Activated T-helper 1 cell treated with Interleukin-2 at 50 U/mL for 16 hours (primary cell): ENCODE results near the gene NPDC1.
"Not testable (repeated sequence)": the region's sequence is repeated elsewhere in the genome, so short reads cannot be mapped to it uniquely, and the experiment has no call there.

ENCODE experiments used
- DNase-seq: peaks from one replicate; pipeline ENCODE4 v3.0.0-alpha.2; 2020; ENCODE audit warnings: low read depth

NPDC1 gene

DNA sequence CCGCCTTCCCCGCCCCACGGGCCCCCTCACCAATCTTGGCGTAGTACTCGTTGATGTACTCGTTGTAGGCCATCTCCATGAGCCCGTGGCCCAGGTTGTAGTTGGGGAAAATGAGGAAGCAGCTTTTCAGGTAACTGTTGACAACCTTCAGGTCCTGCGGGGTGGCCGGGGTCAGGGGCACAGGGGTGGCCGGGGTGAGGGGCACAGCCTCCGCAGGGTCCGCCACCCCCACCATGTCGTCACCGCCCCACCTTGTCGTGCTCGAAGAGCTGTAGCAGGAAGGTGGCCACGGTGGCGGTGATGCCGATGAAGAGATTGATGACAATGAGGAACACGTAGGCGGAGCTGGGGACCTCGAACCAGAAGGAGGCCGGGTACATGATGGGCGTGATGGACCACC, 34.8 kb downstream of the NPDC1 start:
- DNase-seq, result no peak

DNA sequence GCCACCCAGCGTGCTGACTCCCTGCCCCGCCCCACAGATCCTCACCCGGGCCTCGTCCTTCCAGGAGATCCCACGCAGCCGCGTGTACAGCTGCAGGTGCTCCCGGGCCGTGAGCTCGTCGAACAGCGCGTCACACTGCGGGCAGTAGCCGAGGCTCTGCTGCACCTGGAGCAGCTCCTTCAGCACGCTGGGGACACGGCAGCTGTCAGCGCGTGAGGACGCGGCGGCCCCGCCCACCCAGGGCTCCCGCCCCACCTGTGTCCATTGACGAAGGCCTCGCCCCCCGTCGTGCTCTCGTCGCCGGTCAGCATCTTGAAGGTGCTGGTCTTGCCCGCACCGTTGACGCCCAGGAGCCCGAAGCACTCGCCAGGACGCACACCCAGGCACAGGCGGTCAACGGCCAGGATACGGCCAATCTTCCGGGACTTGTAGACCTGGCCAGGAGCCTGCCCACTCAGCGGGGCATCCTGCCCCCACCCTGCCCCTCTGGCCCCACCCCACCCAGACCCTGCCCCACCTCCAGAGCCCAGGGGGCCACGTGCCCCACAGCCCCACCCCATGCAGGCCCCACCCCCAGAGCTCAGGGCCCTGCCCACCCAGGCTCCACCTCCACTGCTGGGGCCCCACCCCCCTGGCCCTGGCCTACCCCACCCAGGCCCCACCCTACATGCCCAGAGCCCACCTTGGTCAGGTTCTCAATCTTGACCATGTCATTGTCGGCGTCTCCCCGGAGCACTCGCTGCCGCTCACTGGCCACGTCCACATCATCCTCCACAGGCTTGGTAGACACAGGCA, 35.8 kb downstream of the NPDC1 start:
- DNase-seq, result no peak

DNA sequence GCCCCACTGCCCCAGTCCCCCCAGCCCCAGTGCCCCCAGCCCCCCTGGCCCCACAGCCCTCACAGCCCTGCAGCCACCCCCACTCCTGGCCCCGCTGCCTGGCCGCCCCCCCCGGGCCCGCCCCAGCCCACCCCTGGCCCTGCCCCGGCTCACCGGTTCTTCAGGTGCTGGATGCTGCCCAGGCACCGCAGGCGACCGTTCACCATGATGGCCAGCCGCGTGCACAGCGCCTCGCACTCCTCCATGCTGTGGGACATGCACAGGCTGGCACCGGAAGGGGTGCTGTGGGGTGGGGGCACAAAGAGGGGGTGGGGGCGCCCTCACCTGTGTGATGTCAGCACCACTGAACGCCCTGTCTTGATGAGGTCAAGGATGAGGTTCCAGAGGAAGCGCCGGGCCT, 36.8 kb downstream of the NPDC1 start:
- DNase-seq, result no peak

DNA sequence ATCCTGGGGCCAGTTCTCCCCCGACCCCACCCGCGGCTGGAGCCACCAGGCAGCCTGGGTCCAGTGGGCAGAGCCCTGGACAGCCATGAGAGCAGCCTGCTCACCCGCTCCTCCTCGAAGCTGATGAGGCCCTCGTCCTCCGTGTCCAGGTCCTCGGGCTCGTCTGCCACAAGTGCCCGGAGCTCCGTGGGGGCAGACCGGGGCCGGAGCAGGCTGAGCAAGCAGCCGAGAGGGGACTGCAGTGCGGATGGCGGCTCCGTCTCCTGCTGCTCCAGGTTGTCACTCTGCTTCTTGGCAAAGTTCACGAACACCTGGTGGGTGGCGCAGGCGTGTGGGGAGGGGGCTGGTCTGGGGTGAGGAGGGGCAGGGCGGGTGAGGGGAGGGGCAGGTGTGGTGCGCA, 37.7 kb downstream of the NPDC1 start:
- DNase-seq, result no peak

DNA sequence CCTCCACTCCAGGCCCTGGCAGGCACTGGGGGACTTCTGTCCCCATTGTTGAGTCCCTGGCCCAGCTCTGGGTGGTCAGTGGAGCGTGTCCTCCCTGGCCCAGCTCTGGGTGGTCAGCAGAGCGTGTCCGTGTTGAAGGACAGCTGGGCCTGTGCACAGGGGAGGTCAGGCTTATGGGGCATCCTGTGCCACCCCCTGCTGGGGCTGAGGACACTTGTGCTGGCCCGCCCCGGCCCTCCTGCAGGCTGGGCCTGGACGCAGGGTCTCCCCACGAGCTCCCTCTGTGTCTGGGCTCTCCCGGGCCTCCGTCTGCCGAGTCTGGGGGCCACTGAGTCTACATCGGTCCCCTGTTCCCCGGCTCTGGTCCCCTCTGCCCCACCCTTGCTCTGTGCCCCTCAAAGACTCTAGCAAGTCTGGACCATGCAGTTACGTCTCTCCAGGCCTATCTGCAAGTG, 38.1 kb downstream of the NPDC1 start:
- DNase-seq, result no peak

DNA sequence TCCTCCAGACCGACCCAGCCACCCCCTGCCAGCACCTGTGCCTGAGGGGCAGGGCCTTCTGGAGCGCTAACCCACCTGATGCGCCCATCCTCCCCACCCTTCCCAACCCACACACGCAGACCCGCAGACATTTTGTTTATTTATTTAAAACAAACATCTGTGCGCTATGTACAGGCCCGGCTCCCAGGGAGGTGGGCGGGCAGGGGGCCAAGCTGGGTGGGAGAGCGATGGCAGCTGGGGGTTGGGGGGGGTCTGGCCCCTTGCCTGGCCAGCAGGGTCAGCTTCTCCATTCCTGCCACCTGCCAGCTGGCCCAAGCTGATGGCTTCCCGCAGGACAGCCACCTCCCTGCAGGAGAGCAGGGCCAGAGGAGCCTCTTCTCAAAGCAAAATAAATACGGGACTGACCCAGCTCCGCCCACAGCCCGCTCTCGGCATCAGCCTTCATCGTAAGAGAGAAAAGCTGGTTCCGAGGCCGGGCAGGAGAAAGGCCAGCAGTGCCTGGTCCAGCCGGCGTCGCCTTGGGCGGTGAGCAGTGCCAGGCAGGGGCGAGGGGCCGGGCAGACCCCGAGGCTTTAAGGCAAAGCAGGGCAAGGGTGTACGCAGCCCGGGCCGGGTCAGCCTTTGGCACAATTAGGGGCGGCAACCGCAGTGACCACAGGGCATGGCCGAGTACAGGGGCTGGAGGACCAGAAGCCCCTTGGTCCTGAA, 38.7 kb downstream of the NPDC1 start:
- DNase-seq, result no peak

DNA sequence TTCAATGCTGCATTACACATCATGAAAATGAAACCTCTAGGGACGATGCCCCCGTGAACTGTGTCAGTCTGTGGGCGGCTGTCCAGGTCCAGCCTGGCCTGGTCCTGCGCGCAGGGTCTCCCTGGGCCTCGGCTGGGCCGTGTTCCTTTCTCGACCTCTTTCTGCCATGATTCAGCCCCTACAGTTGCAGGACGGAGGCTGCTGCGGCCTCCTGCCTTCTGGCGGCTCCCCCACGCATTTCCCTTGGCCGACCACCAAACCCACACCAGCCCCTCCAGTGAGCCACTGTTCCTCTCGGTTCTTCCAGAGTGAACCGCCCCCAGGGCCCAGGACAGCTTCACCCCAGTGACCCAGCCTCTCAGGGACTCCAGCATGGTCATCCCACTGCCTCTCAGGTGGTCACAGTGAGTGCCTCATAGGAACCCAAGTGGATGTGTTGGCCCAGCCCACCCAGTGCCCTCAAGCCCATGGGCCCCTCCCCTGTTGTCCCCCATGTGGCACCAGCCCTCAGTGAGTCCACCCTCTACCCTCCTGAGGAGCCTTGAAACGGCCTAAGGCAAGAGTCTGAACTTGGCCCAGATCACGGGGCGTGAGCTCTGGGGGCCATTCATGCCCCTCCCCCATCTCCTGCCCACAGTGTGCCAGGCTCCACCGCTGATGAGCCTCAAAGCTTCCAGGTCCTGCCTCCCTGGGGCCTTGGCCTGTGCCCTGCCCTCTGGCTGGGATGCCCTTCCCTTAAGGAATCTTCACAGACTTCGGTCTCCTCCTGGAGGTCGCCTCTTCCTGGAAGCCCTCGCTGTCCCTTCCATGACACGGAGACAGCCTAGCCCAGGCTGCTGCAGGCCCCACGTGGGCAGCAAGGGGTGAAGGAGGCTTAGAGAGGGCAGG, 39.6 kb downstream of the NPDC1 start:
- no peak for DNase-seq

DNA sequence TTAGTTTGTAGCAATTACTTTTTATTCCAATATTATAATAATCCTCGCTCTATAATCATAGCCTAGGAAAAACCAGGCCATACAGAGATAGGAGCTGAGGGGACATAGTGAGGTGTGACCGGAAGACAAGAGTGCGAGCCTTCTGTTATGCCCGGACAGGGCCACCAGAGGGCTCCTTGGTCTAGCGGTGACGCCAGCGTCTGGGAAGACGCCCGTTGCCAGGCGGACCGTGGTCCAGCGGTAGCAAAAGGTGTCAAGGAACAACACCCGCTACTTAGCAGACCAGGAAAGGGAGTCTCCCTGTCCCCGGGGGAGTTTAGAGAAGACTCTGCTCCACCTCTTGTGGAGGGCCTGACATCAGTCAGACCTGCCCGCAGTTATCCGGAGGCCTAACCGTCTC, 41.7 kb downstream of the NPDC1 start:
- DNase-seq, result not testable (repeated sequence)

DNA sequence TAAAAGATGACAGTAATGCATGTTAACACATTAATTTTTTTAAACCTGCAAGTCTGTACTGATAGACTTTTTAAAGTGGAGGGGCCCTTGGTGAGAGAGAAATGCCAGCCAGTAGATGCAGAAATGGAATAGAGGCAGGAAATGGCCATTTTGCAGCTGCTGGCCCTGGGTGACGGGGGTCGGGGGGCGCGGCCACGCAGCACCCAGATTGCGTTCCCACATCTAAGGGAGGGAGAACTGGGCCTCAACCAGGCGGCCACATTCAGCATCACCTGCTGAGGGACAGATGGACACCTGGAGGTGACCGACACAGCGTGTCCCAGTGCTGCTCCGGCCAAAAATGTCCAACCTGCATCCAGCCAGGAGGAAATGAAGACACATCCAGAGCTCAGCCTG, 43.3 kb downstream of the NPDC1 start:
- DNase-seq, result no peak

DNA sequence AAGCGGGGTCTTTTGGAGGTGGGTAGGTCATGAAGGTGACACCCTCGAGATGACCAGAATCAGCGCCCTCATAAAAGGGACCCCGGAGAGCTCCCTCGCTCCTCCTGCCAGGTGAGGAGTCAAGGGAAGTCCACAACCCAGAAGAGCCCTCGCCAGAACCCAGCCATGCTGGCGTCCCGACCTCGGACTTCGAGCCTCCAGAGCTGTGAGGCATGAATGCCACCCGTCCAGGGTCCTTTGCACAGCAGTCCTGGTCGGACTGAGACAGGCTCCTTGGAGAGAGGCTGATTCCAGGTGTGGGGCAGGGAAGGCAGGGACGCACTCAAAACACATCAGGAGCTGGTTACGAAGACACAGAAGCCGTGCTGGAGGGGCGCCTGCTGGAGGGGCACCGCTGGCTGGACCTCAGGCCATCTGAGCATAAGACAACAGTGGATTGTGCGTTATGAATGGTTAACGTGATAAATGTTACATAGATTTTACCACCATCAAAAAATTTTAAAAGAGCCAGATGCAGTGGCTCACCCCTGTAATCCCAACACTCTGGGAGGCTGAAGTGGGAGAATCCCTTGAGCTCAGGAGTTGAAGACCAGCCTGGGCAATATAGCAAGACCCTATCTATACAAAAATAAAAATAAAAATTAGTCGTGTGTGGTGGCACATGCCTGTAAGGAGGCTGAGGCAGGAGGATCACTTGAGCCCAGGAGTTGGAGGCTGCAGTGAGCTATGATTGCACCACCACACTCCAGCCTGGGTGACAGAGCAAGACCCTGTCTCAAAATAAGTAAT, 43.9 kb downstream of the NPDC1 start:
- no peak for DNase-seq

DNA sequence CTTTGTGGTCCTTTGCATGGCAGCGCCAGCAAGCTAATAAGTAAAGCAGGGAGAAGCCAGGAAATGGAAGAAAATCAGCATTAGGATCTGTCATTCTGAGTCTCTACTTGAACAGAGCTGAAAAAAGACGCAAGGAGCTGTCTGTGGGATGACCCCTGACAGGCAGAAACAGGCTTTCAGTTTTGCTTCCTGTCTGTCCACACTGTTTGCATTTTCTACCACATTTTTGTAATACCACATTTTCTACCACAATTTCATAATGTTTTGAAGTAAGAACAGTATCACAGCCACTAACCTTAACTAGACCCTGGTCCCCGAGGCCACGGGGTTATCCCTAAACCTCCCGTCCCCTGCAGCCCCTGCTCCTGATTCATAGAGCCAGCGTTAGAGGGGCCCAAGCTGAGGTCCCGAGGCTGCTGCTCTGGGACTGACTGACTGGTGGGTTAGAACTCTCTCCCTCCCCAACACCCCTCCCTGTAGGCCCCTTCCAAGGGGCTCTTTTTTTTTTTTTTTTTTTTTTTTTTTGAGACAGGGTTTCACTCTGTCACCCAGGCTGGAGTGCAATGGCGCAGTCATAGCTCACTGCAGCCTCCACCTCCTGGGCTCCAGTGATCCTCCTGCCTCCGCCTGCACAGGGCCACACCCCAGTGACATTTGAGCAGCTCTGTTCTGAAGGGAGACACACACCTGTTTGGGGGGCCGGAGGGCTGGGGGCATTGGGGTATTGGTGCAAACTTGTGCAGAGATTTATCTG, 45.6 kb downstream of the NPDC1 start:
- DNase-seq, result no peak

DNA sequence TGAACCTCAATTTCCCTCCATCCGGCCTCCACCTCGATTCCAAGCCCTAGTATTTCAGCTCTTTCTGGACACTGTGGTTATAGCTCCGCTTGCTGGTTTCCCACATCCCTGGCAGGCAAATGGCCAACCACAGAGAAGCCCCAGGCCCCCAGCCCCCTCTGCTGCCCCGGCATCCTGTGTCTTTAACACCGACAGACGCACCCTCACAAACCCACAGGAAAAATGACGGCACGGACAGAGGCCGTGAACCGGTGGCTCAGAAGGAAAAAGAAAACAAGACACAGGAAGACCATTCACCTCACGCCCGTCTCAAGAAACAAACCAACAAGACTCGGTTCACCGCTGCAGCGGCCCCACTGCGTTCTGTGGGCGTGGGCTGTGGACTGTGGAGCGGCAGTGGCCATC, 48.1 kb downstream of the NPDC1 start:
- DNase-seq, result no peak

DNA sequence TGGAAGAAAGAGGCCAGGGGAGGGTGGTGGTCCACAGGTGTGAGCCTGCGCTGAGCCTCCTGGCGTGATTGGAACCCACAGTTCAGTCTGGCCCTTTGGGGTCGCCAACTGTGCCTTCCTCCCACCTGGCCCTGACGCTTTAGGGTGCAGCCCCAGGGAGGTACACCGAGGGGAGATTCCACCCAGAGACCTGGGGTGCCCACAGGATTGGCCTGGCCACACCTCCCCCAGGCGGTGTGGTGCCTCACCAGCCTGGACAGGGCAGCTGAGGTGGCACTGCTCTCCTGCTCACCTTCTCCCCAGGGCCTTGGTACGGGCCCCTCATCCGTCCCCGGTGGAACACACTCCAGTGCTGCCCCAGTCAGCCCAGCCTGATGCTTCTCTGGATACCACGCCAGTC, 48.6 kb downstream of the NPDC1 start:
- no peak for DNase-seq

DNA sequence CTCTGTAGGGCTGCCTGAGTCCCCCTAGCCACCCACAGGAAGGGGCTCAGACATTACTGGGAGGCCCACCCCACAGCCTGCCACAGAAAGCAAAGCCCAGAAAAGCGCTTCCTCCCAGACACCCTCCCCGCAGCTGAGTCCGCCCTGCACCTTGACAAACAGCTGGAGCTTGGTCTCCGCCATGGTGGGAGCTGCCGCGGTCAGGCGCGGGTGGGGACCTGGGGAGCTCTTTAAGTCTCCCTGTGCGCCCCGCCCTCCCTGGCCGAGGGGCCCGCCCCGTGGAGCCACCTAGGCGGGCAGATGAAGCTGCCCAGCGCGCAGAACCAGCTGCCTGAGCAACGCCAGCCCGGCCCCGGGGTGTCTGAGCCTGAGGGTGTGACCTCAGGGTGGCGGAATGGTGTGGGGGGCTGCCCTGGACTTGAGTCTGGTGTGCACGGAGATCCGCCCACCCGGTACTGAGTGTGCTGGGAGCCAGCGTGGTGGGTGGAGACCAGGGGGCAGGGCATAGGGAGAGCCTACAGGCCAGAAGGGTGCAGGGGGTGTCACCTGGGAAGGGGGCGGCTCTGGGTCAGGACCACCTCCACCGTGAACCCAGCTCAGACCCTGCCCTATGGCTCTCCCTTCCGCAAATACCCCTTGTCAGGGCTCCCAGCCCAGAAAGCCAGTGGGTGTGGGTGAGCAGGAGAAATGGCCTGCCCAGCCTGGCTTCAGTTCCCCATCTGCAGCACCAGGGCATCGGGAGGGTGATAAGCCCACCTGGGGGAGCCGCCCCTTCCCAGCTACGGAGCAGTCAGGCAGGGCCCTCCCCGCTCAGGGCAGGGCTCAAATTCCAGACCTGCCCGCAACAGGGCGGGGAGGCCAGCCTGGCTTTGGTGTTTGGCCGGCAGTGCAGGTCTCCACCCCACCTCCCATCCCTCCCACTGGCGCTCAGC, 49.4 kb downstream of the NPDC1 start, which contains the start of gene CLIC3:
Gene CLIC3 (minus strand): TSS at position 208 of the 932 bp plus-strand sequence. CDS start 25 bp downstream, at position 183.
- peak; percentile 39 for DNase-seq

DNA sequence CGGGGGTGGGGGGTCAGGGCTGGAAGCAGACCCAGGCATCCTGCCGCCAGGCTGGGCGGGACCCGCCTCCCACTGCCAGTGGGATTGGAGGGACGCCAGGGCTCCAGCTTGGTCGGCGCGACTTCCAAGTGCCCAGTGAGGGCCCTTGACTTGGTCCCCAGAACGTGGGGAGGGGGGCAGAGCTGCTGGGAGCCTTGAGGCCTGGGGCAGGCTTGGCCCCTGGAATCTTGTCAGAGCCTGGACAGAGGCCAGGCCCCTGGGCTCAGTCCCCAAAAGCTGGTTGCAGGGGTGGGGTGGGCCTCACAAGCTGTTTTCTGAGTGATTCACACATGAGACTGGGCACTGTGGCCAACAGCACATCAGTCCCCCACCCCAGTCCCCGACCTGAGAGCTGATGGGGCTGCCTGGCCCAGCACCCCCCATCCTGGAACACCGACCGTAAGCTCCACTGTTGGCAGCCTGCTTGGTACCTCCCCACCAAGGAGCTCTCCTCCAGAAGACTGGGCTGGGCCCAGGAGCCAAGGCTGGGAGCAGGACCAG, 50.1 kb downstream of the NPDC1 start:
- DNase-seq, result no peak

DNA sequence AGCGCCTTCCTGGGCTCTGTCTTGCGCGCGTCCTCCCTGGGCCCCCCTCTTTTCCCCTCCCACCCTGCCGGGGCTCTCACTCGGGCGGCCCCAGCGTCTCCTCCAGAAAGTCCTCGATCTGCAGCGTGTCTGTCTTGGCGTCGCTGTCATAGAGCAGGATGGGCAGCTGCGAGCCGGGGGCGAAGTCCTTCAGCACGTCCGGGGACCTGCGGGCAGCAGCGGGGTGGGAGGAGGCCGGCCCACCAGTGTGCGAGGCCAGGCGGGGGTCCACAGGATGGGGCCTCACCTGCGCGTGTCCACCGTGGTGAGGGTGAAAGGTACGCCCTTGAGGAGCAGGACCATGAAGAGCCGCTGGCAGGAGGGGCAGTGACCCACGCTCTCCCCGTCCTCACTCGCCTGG, 50.6 kb downstream of the NPDC1 start:
- DNase-seq, result no peak

DNA sequence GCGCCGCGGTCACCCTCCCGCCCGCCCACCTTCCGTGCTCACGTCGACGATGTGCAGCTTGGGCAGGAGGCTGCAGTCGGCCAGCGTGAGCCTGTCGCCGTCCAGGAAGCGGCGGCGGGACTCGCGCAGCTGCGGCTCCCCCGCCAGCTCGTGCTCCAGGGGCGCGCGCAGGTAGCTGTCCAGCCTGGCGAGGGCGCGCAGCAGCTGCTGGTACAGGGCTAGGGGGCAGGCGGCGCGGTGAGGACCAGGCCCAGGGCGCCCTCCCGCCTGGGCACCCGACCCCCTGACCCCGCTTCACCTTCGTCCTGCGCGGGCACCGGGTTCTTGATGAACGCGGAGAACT, 51.1 kb downstream of the NPDC1 start:
- DNase-seq, result no peak

DNA sequence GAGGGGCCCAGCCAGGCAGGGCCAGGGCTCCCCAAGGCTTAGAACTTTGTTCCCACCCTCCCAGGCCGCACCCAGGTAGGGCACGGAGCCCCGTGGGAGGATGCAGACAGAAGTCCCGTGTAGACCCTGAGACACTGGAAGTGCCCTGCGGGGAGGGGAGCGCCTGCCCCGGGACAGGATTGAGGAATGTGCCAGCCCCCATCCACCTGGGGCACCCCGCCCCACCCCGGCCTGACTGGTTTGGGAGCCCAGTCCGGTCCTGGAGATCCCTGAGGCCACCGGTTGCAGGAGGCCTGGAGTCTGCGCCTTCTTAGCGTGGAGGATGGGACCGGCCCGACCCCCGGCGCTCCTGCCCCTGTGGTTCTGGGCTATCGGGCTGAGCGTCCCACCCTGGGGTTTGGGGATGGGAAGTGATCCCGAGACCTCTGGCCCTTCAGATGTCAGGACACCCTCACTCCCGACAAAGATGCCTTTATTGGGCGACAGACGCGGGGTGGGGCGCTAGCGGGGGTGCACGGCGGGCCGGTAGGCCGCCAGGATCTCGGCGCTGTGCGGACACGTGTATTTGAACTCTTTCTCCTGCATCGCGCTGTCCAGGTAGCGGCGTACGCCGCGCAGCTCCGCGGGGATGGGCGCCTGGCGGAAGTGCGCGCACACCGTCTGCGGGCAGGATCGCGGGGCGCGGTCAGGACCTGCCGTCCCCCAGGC, 51.6 kb downstream of the NPDC1 start:
- no peak for DNase-seq

DNA sequence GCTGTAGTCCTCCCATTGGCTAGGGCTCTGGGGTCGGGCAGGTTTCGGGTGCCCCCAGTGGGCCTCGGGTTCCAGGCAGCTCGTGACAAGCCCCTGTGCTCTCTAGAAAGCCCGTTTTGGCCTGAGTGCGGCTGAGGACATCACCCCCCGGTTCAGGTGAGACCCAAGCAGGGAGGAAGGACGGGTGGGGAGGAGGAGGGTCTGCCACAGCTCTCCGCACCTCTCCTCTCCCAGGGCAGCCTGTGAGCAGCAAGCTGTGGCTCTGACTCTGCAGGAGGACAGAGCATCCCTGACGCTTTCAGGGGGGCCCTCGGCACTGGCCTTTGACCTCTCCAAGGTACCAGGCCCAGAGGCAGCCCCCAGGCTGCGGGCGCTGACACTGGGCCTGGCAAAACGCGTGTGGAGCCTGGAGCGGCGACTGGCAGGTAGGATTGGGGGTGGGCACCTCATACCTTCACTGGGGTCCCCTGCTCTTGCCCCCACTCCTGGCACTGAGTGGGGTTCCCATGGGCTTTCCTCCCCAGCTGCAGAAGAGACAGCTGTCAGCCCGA, 53.1 kb downstream of the NPDC1 start:
- no peak for DNase-seq
